GM13976 (cell line): ENCODE results near the gene UBE2I.

Source experiments
- DNase-seq: peaks from one replicate; pipeline ENCODE4 v3.0.0; 2012; ENCODE audit warnings: low spot score
- in situ Hi-C: fragments of 300-500 bp; cut with MboI; formaldehyde crosslinking; loops from one replicate; pipeline ENCODE4 v1.12.0; 2022; ENCODE audit warnings: low sequenced_read_pairs, mixed read lengths, inconsistent platforms; ENCODE audit not compliant: unreplicated experiment
- TF ChIP-seq, protein P1 (sequence below): IDR thresholded peaks from 2 replicates; pipeline ENCODE4 v1.5.1; 2012; ENCODE audit warnings: borderline replicate concordance, mild to moderate bottlenecking; ENCODE audit not compliant: insufficient read depth; ENCODE audit errors: extremely low read depth, missing control alignments, control extremely low read depth

UBE2I gene

DNA sequence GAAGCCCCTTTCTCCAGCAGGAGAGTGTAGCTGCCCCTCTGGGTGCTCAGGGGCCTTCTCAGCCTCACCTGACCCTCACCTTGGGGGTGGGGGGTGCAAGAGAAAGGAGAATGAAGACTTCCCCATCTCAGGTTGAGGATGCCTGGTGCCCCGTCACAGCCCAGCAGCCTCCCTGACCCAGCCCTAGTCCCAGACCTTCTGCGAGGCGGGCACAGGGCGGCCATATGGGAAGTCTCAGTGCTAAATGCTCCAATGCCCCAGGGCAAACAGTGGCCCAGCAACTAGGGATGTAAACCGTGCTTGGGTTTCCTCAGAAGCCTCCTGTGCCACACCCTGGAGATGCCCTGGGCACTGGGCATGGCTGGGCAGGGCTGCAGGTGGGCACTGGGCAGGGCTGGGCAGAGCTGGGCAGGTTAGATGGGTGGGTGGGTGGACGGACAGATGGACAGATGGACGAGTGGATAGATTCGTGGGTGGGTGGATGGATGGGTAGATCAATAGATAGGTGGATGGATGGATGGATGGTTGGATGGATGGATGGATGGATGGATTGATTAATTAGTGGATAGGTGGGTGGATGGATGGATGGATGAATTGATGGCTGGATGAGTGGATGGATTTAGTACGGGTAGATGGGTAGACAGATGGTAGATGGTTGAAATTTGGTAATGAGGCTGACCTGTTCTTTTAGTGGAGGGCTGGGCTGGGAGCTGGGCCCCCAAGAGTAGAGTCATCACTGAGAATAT is 36.8 kb upstream of the UBE2I start:
- TF ChIP-seq, protein P1, sequence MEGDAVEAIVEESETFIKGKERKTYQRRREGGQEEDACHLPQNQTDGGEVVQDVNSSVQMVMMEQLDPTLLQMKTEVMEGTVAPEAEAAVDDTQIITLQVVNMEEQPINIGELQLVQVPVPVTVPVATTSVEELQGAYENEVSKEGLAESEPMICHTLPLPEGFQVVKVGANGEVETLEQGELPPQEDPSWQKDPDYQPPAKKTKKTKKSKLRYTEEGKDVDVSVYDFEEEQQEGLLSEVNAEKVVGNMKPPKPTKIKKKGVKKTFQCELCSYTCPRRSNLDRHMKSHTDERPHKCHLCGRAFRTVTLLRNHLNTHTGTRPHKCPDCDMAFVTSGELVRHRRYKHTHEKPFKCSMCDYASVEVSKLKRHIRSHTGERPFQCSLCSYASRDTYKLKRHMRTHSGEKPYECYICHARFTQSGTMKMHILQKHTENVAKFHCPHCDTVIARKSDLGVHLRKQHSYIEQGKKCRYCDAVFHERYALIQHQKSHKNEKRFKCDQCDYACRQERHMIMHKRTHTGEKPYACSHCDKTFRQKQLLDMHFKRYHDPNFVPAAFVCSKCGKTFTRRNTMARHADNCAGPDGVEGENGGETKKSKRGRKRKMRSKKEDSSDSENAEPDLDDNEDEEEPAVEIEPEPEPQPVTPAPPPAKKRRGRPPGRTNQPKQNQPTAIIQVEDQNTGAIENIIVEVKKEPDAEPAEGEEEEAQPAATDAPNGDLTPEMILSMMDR = no peak
- in situ Hi-C loops = no loop called here
- no peak for DNase-seq

DNA sequence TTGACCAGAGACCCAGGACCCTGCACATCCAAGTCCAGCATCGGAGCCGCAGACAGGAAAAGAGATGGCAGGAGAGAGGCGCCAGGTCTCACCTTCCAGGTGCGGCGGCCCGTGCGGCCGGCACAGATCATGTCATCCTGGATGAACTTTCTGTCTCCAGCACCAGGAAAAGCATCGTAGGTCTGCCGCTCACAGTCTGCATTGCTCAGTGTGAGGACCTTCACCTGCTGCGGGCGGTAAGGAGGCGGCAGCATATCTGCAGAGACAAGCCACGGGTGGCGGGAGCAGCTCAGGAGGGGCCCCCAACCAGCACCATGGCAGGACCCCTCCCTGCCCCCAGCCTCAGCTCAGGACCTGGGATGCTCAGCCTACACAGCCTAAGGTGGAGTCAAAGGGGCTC is 35.6 kb upstream of the UBE2I start:
- DNase-seq = no peak
- in situ Hi-C loops = no loop called here
- TF ChIP-seq, protein P1 = no peak

DNA sequence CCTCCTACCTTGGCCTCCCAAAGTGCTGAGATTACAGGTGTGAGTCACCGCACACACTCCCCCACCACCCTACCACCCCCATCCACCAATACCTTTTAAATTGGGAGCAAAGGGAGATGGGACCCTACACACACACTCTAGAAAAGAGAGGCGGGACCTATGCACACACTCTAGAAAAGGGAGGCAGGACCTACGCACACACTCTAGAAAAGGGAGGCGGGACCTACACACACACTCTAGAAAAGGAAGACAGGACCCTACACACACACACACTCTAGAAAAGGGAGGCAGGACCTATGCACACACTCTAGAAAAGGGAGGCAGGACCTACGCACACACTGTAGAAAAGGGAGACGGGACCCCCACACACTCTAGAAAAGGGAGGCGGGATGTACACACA is 34.7 kb upstream of the UBE2I start:
- in situ Hi-C loops = no loop called here
- DNase-seq = no peak
- TF ChIP-seq, protein P1 = no peak

DNA sequence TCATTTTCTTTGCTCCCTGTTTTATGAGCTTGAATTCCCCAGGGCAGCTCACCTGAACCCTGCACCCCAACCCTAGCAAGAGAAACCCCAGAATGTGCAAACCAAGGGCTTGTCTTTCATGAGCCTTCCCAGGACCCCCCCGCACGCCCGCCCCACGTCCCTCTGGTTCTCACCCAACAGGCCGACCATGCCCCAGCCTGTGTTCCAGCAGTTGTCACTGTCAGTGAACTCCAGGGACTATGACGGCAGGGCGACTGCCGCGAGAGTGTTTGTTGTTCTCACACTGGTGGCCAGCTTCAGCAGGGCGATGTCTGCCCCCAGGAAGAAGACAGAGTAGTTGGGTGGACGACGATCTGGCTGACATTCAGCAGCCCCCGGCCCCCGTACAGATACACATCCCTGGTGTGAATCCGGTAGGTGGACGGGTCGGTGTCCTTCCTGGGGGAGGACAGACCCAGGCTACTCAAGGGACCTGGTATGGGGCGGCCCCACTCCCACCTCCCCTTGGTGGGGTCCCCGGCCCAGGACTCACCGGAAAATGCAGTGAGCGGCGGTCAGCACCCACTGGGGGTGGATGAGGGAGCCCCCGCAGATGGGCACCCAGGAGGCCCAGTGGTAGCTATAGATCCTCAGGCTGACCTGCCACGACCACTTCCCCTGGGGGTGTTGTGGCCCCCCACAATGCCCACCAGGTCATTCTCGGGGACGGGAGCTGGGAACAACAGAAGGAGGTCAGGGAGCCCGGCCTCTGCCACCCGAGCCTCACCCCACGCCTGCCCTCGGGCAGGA is 33.5 kb upstream of the UBE2I start:
- in situ Hi-C loops = no loop called here
- no peak for DNase-seq
- TF ChIP-seq, protein P1 = no peak

GRCh38 chr16:1276580-1276878 is 32.9 kb upstream of the UBE2I start:
- in situ Hi-C loops = no loop called here
- DNase-seq = no peak
- TF ChIP-seq, protein P1 = no peak

GRCh38 chr16:1277151-1277598 is 32.3 kb upstream of the UBE2I start:
- TF ChIP-seq, protein P1 = no peak
- no peak for DNase-seq
- in situ Hi-C loops = no loop called here
